Measurements from ENCODE around the gene BCL2L15.

- TF ChIP-seq, protein P1, sequence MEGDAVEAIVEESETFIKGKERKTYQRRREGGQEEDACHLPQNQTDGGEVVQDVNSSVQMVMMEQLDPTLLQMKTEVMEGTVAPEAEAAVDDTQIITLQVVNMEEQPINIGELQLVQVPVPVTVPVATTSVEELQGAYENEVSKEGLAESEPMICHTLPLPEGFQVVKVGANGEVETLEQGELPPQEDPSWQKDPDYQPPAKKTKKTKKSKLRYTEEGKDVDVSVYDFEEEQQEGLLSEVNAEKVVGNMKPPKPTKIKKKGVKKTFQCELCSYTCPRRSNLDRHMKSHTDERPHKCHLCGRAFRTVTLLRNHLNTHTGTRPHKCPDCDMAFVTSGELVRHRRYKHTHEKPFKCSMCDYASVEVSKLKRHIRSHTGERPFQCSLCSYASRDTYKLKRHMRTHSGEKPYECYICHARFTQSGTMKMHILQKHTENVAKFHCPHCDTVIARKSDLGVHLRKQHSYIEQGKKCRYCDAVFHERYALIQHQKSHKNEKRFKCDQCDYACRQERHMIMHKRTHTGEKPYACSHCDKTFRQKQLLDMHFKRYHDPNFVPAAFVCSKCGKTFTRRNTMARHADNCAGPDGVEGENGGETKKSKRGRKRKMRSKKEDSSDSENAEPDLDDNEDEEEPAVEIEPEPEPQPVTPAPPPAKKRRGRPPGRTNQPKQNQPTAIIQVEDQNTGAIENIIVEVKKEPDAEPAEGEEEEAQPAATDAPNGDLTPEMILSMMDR (IDR thresholded peaks at IDR 0.05 in 8 of 11, conservative IDR thresholded peaks at IDR 0.05 in 3 of 11): no peak
- TF ChIP-seq POLR2A (IDR thresholded peaks at IDR 0.05): no peak
Observed at GRCh38 chr1:113868387-113869083, 18.8 kb downstream of the BCL2L15 start.
